SIG-M5 treated with dmso at 0.1 percent for 504 hours (cell line): Measurements from ENCODE around the gene LIM2.
A peak's percentile ranks its signal among the peaks of the same experiment; 100 is the strongest.
"Not testable (repeated sequence)": the region's sequence is repeated elsewhere in the genome, so short reads cannot be mapped to it uniquely, and the experiment has no call there.

Experiments
- DNase-seq: peaks from one replicate; lab custom pipeline; 2025; ENCODE audit not compliant: unreplicated experiment; lab: John Stamatoyannopoulos, UW

The LIM2 gene

GRCh38 chr19:51397453-51397852 lies 9.7 kb upstream of the LIM2 start:
- not testable (repeated sequence) for DNase-seq

- DNase-seq, result no peak
Observed at GRCh38 chr19:51396175-51396574, 8.4 kb upstream of the LIM2 start.

- DNase-seq, result peak; percentile 99
Observed at GRCh38 chr19:51394050-51394836, 6.5 kb upstream of the LIM2 start.

GRCh38 chr19:51392701-51393100 lies 4.9 kb upstream of the LIM2 start:
- DNase-seq, result no peak

GRCh38 chr19:51391073-51391611 lies 3.4 kb upstream of the LIM2 start:
- no peak for DNase-seq

GRCh38 chr19:51389143-51389542 lies 1.4 kb upstream of the LIM2 start:
- no peak for DNase-seq

GRCh38 chr19:51386882-51387520 lies 773 bp downstream of the LIM2 start:
- no peak for DNase-seq

- no peak for DNase-seq
Observed at GRCh38 chr19:51382004-51382403, 5.8 kb downstream of the LIM2 start.

GRCh38 chr19:51380379-51380778 lies 7.4 kb downstream of the LIM2 start:
- no peak for DNase-seq

GRCh38 chr19:51377422-51377821 lies 10.4 kb downstream of the LIM2 start:
- no peak for DNase-seq

GRCh38 chr19:51375504-51376221 lies 12.1 kb downstream of the LIM2 start:
- peak; percentile 69 for DNase-seq

- peak; percentile 96 for DNase-seq
Observed at GRCh38 chr19:51372649-51373504, 14.9 kb downstream of the LIM2 start, which contains the start of gene NKG7. NKG7 (minus strand) TSS chr19:51372654; CDS start chr19:51372535, 119 bp downstream.

GRCh38 chr19:51372021-51372648 lies 15.6 kb downstream of the LIM2 start:
- DNase-seq, result no peak

GRCh38 chr19:51371186-51371690 lies 16.5 kb downstream of the LIM2 start:
- no peak for DNase-seq

GRCh38 chr19:51370230-51370629 lies 17.5 kb downstream of the LIM2 start:
- DNase-seq, result no peak

- DNase-seq, result peak; percentile 17
Observed at GRCh38 chr19:51368366-51369282, 19.1 kb downstream of the LIM2 start, which contains the start of gene CLDND2. CLDND2 (minus strand) TSS chr19:51369003; CDS start chr19:51368577, 426 bp downstream.

- peak; percentile 97 for DNase-seq
Observed at GRCh38 chr19:51367565-51368365, 20.0 kb downstream of the LIM2 start.

GRCh38 chr19:51367255-51367564 lies 20.6 kb downstream of the LIM2 start:
- no peak for DNase-seq
